ENCODE results near the gene ADAM19. TPM values are rescaled to one million over a fixed set of nuclear protein-coding genes. Genes with fewer than 3 reads are reported as not detected.
"Not testable (repeated sequence)": the region's sequence is repeated elsewhere in the genome, so short reads cannot be mapped to it uniquely, and the experiment has no call there.

ADAM19 gene
- total RNA-seq, 2 donors from 2014 or later: 13.1 to 49.5 TPM

DNA sequence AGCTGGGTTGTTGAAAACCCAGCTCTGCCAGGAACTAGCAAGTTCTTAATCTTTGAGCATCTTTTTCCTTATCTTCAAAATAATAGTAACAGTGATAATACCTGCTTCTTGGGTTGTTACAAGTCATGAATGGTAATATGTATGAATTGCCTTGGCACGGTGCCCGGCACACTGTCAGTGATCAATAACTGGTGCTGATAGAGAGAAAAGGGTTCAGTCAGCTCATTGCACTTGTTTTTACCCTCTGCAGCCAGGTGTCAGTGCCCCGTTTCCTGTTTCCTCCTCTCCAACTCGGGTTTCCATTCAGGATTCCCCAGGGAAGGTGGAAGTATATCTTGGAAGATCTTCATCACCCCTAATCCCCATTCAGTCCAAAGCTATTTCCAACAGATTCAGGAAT, 131.4 kb downstream of the ADAM19 start:
- Histone ChIP-seq H3K4me1 (peaks cover 0 to 3% of the 10 kb centered on the region in 2 donors), H3K9me3 (no peaks in the 10 kb centered on the region), H3K27me3 (no peaks in the 10 kb centered on the region), H3K27ac (no peak overlapping the region), H3K36me3 (no peaks in the 10 kb centered on the region), H3K4me3 (no peak overlapping the region)
- TF ChIP-seq, protein P1, sequence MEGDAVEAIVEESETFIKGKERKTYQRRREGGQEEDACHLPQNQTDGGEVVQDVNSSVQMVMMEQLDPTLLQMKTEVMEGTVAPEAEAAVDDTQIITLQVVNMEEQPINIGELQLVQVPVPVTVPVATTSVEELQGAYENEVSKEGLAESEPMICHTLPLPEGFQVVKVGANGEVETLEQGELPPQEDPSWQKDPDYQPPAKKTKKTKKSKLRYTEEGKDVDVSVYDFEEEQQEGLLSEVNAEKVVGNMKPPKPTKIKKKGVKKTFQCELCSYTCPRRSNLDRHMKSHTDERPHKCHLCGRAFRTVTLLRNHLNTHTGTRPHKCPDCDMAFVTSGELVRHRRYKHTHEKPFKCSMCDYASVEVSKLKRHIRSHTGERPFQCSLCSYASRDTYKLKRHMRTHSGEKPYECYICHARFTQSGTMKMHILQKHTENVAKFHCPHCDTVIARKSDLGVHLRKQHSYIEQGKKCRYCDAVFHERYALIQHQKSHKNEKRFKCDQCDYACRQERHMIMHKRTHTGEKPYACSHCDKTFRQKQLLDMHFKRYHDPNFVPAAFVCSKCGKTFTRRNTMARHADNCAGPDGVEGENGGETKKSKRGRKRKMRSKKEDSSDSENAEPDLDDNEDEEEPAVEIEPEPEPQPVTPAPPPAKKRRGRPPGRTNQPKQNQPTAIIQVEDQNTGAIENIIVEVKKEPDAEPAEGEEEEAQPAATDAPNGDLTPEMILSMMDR (IDR thresholded peaks at IDR 0.05): no peak
- DNase-seq (ENCODE audit: low spot score): no peak

DNA sequence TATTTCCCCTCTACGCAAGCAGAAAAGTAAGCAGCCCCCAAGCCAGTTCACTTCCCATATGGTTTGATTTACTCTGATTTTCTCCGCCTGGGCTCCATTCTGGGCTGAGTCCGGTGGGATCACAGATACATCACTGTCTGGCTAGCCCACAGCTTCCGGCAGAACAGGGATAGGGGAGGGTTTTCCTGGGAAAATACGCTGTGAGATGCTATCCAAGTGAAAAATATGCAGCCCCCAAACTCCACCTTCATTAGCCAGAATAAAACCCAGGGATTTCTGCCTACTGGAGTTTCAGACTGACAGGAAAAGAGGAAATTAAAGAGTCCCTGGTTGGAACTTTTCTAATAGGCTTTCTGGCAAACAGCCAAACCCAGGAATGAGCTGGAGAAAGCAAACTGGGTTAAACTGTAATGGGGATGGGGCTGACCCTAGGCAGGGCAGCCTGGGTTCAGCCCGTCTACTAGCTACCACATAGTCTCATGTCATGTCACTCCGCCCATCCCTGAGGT, 132.5 kb downstream of the ADAM19 start:
- no peak overlapping the region for H3K4me3 ChIP-seq

DNA sequence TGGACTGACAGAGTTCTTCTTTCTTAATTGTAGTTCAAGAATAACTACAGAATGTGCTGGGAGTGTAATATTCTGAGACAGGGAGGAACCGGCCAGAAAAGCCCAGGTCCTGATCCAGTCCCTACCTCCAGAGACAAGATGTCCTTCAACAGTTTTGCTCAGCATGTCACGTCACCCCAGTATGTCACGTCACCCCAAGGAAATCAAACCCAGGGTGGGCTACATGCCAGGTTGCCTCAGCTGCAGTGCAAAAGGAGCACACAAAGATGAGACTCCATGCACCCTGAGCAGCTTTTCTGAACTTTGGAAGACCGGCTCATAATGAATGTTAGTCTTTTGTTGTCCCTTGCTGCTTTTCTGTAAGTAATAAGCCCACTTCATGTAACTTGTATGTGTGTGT, 141.5 kb downstream of the ADAM19 start:
- Histone ChIP-seq H3K36me3 (no peaks in the 10 kb centered on the region), H3K27me3 (no peaks in the 10 kb centered on the region), H3K27ac (no peak overlapping the region), H3K9me3 (no peaks in the 10 kb centered on the region), H3K4me3 (no peak overlapping the region), H3K4me1 (no peaks in the 10 kb centered on the region)
- TF ChIP-seq, protein P1 (IDR thresholded peaks at IDR 0.05): no peak
- DNase-seq (ENCODE audit: low spot score): no peak

More for the DNA sequence above, 132.5 kb downstream of the ADAM19 start:
- no peak for DNase-seq (ENCODE audit: low spot score)
- Histone ChIP-seq H3K27ac (no peak overlapping the region), H3K4me1 (no peaks in the 10 kb centered on the region), H3K9me3 (no peaks in the 10 kb centered on the region), H3K27me3 (no peaks in the 10 kb centered on the region), H3K36me3 (no peaks in the 10 kb centered on the region)
- TF ChIP-seq, protein P1 (IDR thresholded peaks at IDR 0.05): no peak

DNA sequence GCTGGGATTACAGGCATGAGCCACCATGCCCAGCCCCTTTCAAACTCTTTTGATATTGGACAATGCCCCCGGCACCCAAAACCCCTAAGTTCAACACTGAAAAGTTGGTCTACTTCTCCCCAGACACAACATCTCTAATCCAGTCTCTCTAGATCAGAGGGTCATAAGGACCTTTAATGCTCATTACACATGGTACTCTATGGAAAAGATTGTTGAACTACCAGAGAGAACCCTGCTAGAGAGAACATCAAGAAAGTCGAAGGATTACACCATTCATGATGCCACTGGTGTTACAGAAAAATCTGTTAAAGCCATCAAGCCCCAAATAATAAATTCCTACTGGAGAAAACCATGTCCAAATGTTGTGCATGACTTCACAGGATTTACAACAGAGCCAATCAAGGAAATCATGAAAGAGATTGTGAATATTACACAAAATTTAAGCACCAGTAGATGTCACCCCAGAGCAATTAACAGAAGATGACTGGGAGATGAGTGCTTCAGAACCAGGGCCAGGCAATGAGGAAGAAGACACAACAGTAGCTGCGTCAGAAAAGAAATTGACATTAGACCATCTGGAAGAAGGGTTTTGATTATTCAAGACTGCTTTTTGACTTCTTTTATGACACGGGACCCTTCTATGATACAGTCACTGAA, 143.9 kb downstream of the ADAM19 start:
- H3K36me3 ChIP-seq: no peaks in the 10 kb centered on the region
- no peak for DNase-seq (ENCODE audit: low spot score)
- no peaks in the 10 kb centered on the region for H3K9me3 ChIP-seq
- TF ChIP-seq, protein P1 (IDR thresholded peaks at IDR 0.05): peak; percentile 19 to 71
- H3K27ac ChIP-seq: no peak overlapping the region
- no peak overlapping the region for H3K4me3 ChIP-seq
- no peaks in the 10 kb centered on the region for H3K4me1 ChIP-seq
- H3K27me3 ChIP-seq: no peaks in the 10 kb centered on the region

DNA sequence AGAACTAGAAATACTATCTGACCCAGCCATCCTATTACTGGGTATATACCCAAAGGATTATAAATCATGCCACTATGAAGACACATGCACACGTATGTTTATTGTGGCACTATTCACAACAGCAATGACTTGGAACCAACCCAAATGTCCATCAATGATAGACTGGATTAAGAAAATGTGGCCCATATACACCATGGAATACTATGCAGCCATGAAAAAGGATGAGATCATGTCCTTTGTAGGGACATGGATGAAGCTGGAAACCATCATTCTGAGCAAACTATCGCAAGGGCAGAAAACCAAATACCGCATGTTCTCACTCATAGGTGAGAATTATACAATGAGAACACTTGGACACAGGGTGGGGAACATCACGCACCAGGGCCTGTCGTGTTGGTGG, 145.7 kb downstream of the ADAM19 start:
- H3K27me3 ChIP-seq; H3K4me3 ChIP-seq; H3K9me3 ChIP-seq; DNase-seq (ENCODE audit: low spot score); H3K36me3 ChIP-seq; H3K27ac ChIP-seq; H3K4me1 ChIP-seq: not testable (repeated sequence)

Other genes with a start within 250 kb of the ADAM19 start
- gene NIPAL4, start 115.6 kb downstream of the ADAM19 start, total RNA-seq: 1 to 10 TPM in 1 of 2 donors, not detected in 1; 1.6 TPM
- under 1 TPM in 1 of 2 donors, not detected in 1; 0.89 TPM for gene SOX30, start 76.7 kb upstream of the ADAM19 start, total RNA-seq
- gene C5orf52, start 95.8 kb upstream of the ADAM19 start, total RNA-seq: not detected
- gene THG1L, start 155.6 kb upstream of the ADAM19 start, total RNA-seq: 1 to 10 TPM; 4.5 to 4.8 TPM
- 1 to 10 TPM; 1.6 to 2.4 TPM for gene LSM11, start 167.9 kb upstream of the ADAM19 start, total RNA-seq